ENCODE data around the gene PCDHA10. TPM values are rescaled to one million over a fixed set of nuclear protein-coding genes. Genes with fewer than 3 reads are reported as not detected.

PCDHA10 gene
- total RNA-seq, 1 donor, result 0.09 TPM

DNA sequence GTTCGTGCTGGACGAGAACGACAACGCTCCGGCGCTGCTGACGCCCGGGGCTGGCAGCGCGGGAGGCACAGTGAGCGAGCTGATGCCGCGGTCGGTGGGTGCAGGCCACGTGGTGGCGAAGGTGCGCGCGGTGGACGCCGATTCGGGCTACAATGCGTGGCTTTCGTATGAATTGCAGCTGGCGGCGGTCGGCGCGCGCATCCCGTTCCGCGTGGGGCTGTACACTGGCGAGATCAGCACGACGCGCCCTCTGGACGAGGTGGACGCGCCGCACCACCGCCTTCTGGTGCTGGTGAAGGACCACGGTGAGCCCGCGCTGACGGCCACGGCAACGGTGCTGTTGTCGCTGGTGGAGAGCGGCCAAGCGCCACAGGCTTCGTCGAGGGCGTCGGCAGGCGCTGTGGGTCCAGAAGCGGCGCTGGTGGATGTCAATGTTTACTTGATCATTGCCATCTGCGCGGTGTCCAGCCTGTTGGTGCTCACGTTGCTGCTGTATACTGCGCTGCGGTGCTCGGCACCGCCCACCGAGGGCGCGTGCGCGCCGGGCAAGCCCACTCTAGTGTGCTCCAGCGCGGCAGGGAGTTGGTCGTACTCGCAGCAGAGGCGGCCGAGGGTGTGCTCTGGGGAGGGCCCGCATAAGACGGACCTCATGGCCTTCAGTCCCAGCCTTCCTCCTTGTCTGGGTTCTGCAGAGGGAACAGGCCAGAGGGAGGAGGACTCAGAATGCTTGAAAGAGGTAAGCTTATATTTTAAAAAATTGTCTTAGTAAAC lies 28.4 kb downstream of the PCDHA10 start:
- TF ChIP-seq, protein P1, sequence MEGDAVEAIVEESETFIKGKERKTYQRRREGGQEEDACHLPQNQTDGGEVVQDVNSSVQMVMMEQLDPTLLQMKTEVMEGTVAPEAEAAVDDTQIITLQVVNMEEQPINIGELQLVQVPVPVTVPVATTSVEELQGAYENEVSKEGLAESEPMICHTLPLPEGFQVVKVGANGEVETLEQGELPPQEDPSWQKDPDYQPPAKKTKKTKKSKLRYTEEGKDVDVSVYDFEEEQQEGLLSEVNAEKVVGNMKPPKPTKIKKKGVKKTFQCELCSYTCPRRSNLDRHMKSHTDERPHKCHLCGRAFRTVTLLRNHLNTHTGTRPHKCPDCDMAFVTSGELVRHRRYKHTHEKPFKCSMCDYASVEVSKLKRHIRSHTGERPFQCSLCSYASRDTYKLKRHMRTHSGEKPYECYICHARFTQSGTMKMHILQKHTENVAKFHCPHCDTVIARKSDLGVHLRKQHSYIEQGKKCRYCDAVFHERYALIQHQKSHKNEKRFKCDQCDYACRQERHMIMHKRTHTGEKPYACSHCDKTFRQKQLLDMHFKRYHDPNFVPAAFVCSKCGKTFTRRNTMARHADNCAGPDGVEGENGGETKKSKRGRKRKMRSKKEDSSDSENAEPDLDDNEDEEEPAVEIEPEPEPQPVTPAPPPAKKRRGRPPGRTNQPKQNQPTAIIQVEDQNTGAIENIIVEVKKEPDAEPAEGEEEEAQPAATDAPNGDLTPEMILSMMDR (IDR thresholded peaks at IDR 0.05; ENCODE audit: insufficient read depth, low read length), result no peak
- no peak for DNase-seq (ENCODE audit: low read depth)
- H3K4me3 ChIP-seq (ENCODE audit: low read depth, low read length), result no peak overlapping the region

DNA sequence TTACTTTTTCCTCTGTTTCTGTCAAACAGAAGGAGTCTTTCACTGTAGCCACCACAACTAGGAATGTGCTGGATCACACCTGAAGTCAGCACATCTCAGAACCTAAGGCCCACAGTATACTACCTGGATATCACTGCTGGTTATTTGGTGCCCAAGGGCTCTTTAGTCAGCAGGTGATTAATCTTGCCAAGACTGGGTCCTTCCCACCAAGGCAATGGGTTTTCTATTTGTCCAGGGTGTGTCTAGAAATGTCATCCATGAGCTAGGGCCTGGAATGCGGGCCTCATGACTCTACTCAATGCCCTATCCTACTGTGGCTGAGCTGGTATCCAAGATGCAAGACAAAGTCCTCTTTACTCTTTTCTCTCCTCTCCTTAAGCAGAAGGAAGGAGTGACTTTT lies 60.6 kb downstream of the PCDHA10 start:
- TF ChIP-seq, protein P1 (IDR thresholded peaks at IDR 0.05; ENCODE audit: insufficient read depth, low read length), result no peak
- DNase-seq (ENCODE audit: low read depth), result no peak

More for the DNA sequence above, 60.6 kb downstream of the PCDHA10 start:
- H3K4me3 ChIP-seq (ENCODE audit: low read depth, low read length), result no peak overlapping the region

Other genes with a start within 250 kb of the PCDHA10 start
- 0.36 and 4.4 TPM in 2 replicates for gene CD14, start 222.7 kb upstream of the PCDHA10 start, total RNA-seq (ENCODE audit: low replicate concordance)
- 21.1 and 295 TPM in 2 replicates for gene TMCO6, start 216.4 kb upstream of the PCDHA10 start, total RNA-seq (ENCODE audit: low replicate concordance)
- 32.9 and 40.6 TPM in 2 replicates for gene NDUFA2, start 208.3 kb upstream of the PCDHA10 start, total RNA-seq (ENCODE audit: low replicate concordance)
- 84.2 and 183 TPM in 2 replicates for gene IK, start 208.1 kb upstream of the PCDHA10 start, total RNA-seq (ENCODE audit: low replicate concordance)
- gene WDR55, start 191.0 kb upstream of the PCDHA10 start, total RNA-seq (ENCODE audit: low replicate concordance), result 12.8 and 21.9 TPM in 2 replicates
- gene DND1, start 182.3 kb upstream of the PCDHA10 start, total RNA-seq (ENCODE audit: low replicate concordance), result 0.18 TPM in 1 of 2 replicates, not detected in the other
- gene HARS1, start 164.5 kb upstream of the PCDHA10 start, total RNA-seq (ENCODE audit: low replicate concordance), result 52.2 and 62.9 TPM in 2 replicates
- gene HARS2, start 164.4 kb upstream of the PCDHA10 start, total RNA-seq (ENCODE audit: low replicate concordance), result 22.7 and 39.0 TPM in 2 replicates
- 37.2 and 118 TPM in 2 replicates for gene ZMAT2, start 155.4 kb upstream of the PCDHA10 start, total RNA-seq (ENCODE audit: low replicate concordance)
- gene PCDHA1, start 69.8 kb upstream of the PCDHA10 start, total RNA-seq (ENCODE audit: low replicate concordance), result 0.09 TPM in 1 of 2 replicates, not detected in the other
- gene PCDHA2, start 61.0 kb upstream of the PCDHA10 start, total RNA-seq (ENCODE audit: low replicate concordance), result 0.09 and 0.16 TPM in 2 replicates
- gene PCDHA3, start 54.8 kb upstream of the PCDHA10 start, total RNA-seq (ENCODE audit: low replicate concordance), result 0.27 and 0.49 TPM in 2 replicates
- gene PCDHA4, start 48.8 kb upstream of the PCDHA10 start, total RNA-seq (ENCODE audit: low replicate concordance), result 0.09 and 1.1 TPM in 2 replicates
- 0.08 and 0.09 TPM in 2 replicates for gene PCDHA5, start 34.3 kb upstream of the PCDHA10 start, total RNA-seq (ENCODE audit: low replicate concordance)
- 0.27 and 1.3 TPM in 2 replicates for gene PCDHA6, start 27.9 kb upstream of the PCDHA10 start, total RNA-seq (ENCODE audit: low replicate concordance)
- 0.18 and 0.41 TPM in 2 replicates for gene PCDHA7, start 21.6 kb upstream of the PCDHA10 start, total RNA-seq (ENCODE audit: low replicate concordance)
- 0.09 and 0.25 TPM in 2 replicates for gene PCDHA8, start 14.7 kb upstream of the PCDHA10 start, total RNA-seq (ENCODE audit: low replicate concordance)
- gene PCDHA9, start 7.5 kb upstream of the PCDHA10 start, total RNA-seq (ENCODE audit: low replicate concordance), result under 0.01 and 0.49 TPM in 2 replicates
- 0.08 and 0.09 TPM in 2 replicates for gene PCDHA11, start 13.1 kb downstream of the PCDHA10 start, total RNA-seq (ENCODE audit: low replicate concordance)
- gene PCDHA12, start 19.4 kb downstream of the PCDHA10 start, total RNA-seq (ENCODE audit: low replicate concordance), result 0.09 and 0.33 TPM in 2 replicates
- gene PCDHA13, start 26.2 kb downstream of the PCDHA10 start, total RNA-seq (ENCODE audit: low replicate concordance), result 0.08 TPM in 1 of 2 replicates, not detected in the other
- gene PCDHAC1, start 70.4 kb downstream of the PCDHA10 start, total RNA-seq (ENCODE audit: low replicate concordance), result 0.16 TPM in 1 of 2 replicates, not detected in the other
- 0.57 TPM in 1 of 2 replicates, not detected in the other for gene PCDHAC2, start 110.6 kb downstream of the PCDHA10 start, total RNA-seq (ENCODE audit: low replicate concordance)
- gene PCDHB1, start 195.5 kb downstream of the PCDHA10 start, total RNA-seq (ENCODE audit: low replicate concordance), result not detected in 2 replicates
- 0.36 and 0.82 TPM in 2 replicates for gene PCDHB2, start 238.7 kb downstream of the PCDHA10 start, total RNA-seq (ENCODE audit: low replicate concordance)
- 0.27 and 0.74 TPM in 2 replicates for gene PCDHB3, start 244.6 kb downstream of the PCDHA10 start, total RNA-seq (ENCODE audit: low replicate concordance)